Endothelial cell of umbilical vein (primary cell): Measurements from ENCODE around the gene GDF2. TPM values are rescaled to one million over a fixed set of nuclear protein-coding genes. Genes with fewer than 3 reads are reported as not detected.

Experiments
- BruUV-seq: library from RNA; stranded (reverse); fragments of 400-500 nt; replicated peaks from 2 replicates; lab custom pipeline; 2021; lab: Mats Ljungman, UMichigan
- CTCF ChIA-PET: fragments of 300-600, 350-600 bp; sonication (Branson Sonifier 250); formaldehyde crosslinking; loops from one replicate; lab custom pipeline; 2021; ENCODE audit warnings: antibody characterized with exemption, inconsistent platforms; lab: Charles Lee
- POLR2A ChIA-PET: fragments of 300-600, 350-600 bp; sonication (Branson Sonifier 250); formaldehyde crosslinking; loops from one replicate; lab custom pipeline; 2021; ENCODE audit warnings: antibody characterized with exemption, inconsistent platforms; lab: Charles Lee
- DNase-seq: peaks from one replicate; pipeline ENCODE4 v3.0.0-alpha.2; 2011; ENCODE audit warnings: low read depth, low spot score
- FAIRE-seq: peaks from 2 replicates; lab custom pipeline; 2011; peaks lifted over from hg19 to GRCh38; lab: Jason Lieb, UNC
- H2AFZ ChIP-seq: 2 replicates; pipeline ENCODE4 v1.6.0; 2012; ENCODE audit warnings: low read depth, low read length, control low read depth, inconsistent platforms
- H3K27ac ChIP-seq: 2 replicates; pipeline ENCODE4 v1.5.1; 2011; ENCODE audit warnings: low read depth, mild to moderate bottlenecking, control low read depth, low read length, moderate library complexity; ENCODE audit not compliant: insufficient read depth
- H3K27me3 ChIP-seq, 2 experiments: 2 replicates each; pipeline versions ENCODE4 v1.6.0 to v1.6.1; 2011; ENCODE audit warnings: low read length in 2 of 2, mixed read lengths in 1 of 2; ENCODE audit not compliant: control insufficient read depth in 2 of 2, insufficient read depth in 2 of 2
- H3K36me3 ChIP-seq, 2 experiments: 2 replicates in 1 of 2; 3 replicates in 1 of 2; pipeline ENCODE4 v1.5.1; 2011; ENCODE audit warnings: low read length in 2 of 2, mild to moderate bottlenecking in 1 of 2, moderate library complexity in 1 of 2; ENCODE audit not compliant: control insufficient read depth in 2 of 2, insufficient read depth in 2 of 2; ENCODE audit errors: extremely low read depth in 1 of 2
- H3K4me1 ChIP-seq: 3 replicates; pipeline ENCODE4 v1.5.1; 2011; ENCODE audit warnings: mild to moderate bottlenecking, low read length; ENCODE audit not compliant: control insufficient read depth, insufficient read depth; ENCODE audit errors: extremely low read depth
- H3K4me2 ChIP-seq: 2 replicates; pipeline ENCODE4 v1.6.1; 2011; ENCODE audit warnings: low read length, control low read depth, mixed read lengths; ENCODE audit not compliant: insufficient read depth
- H3K4me3 ChIP-seq, 3 experiments: fragments of 200-600 bp in 1 of 3; sonication (generic), shearing (Covaris generic) in 1 of 3; replicated peaks in 1 of 3; 2 replicates each; pipeline ENCODE4 v1.5.1; 2011 to 2016; ENCODE audit warnings: control low read depth in 3 of 3, low read length in 3 of 3, mild to moderate bottlenecking in 2 of 3, inconsistent platforms in 1 of 3, low read depth in 1 of 3, moderate library complexity in 1 of 3; ENCODE audit not compliant: insufficient read depth in 1 of 3
- H3K79me2 ChIP-seq: 2 replicates; pipeline ENCODE4 v1.6.0; 2012; ENCODE audit warnings: low read length, inconsistent platforms; ENCODE audit not compliant: control insufficient read depth, insufficient read depth
- H3K9ac ChIP-seq: replicated peaks from 2 replicates; pipeline ENCODE3; 2011; ENCODE audit warnings: low read length, control low read depth; ENCODE audit not compliant: insufficient read depth; ENCODE audit errors: extremely low read depth
- H3K9me1 ChIP-seq: replicated peaks from 3 replicates; pipeline ENCODE4 v1.6.0; 2011; ENCODE audit warnings: mild to moderate bottlenecking, low read length; ENCODE audit not compliant: control insufficient read depth, insufficient read depth; ENCODE audit errors: extremely low read depth
- H3K9me3 ChIP-seq: replicated peaks from 2 replicates; pipeline ENCODE4 v1.5.1; 2012; ENCODE audit warnings: low read length, inconsistent platforms; ENCODE audit not compliant: control insufficient read depth, insufficient read depth
- H4K20me1 ChIP-seq: replicated peaks from 2 replicates; pipeline ENCODE3; 2011; ENCODE audit warnings: mild to moderate bottlenecking, low read length; ENCODE audit not compliant: control insufficient read depth, insufficient read depth; ENCODE audit errors: extremely low read depth
- CTCF ChIP-seq, 2 donors: IDR thresholded peaks; 1 replicate in 1 of 2; 2 replicates in 1 of 2; pipeline ENCODE4 v1.5.1; 2011; ENCODE audit warnings: low read length in 2 of 2, mild to moderate bottlenecking in 2 of 2, moderate library complexity in 2 of 2, control low read depth in 1 of 2, inconsistent platforms in 1 of 2, low read depth in 1 of 2; ENCODE audit not compliant: insufficient read depth in 1 of 2; ENCODE audit errors: extremely low read depth in 1 of 2
- EZH2 ChIP-seq: IDR thresholded peaks from 2 replicates; pipeline ENCODE4 v1.6.1; 2012; ENCODE audit warnings: borderline replicate concordance, low read depth, mild to moderate bottlenecking, moderate library complexity, low read length, inconsistent platforms; ENCODE audit not compliant: severe bottlenecking
- FOS ChIP-seq: IDR thresholded peaks from 2 replicates; pipeline ENCODE4 v1.6.1; 2011; ENCODE audit warnings: mild to moderate bottlenecking, low read length, moderate library complexity, borderline replicate concordance; ENCODE audit not compliant: insufficient read depth
- GATA2 ChIP-seq: IDR thresholded peaks from 2 replicates; pipeline ENCODE4 v1.7.0; 2011; ENCODE audit warnings: low read depth, mild to moderate bottlenecking, moderate library complexity, mixed read lengths, low read length; ENCODE audit not compliant: insufficient read length, insufficient read depth
- JUN ChIP-seq: IDR thresholded peaks from 2 replicates; pipeline ENCODE4 v1.6.1; 2011; ENCODE audit warnings: borderline replicate concordance, low read depth; ENCODE audit not compliant: insufficient read length, insufficient read depth
- MAX ChIP-seq: IDR thresholded peaks from 2 replicates; pipeline ENCODE4 v1.6.1; 2011; ENCODE audit not compliant: insufficient read depth, insufficient read length
- MYC ChIP-seq: IDR thresholded peaks from one replicate; pipeline ENCODE4 v1.6.1; 2011; ENCODE audit warnings: mild to moderate bottlenecking, low read depth, low read length
- POLR2A ChIP-seq: IDR thresholded peaks from 2 replicates; pipeline ENCODE4 v1.6.1; 2012; ENCODE audit warnings: low read depth, mild to moderate bottlenecking, control low read depth, low read length
- POLR2AphosphoS5 ChIP-seq: IDR thresholded peaks from 2 replicates; pipeline ENCODE4 v1.6.1; 2012; ENCODE audit warnings: low read depth, mild to moderate bottlenecking, control low read depth, low read length, moderate library complexity; ENCODE audit not compliant: insufficient read depth
- dilution Hi-C: fragments of 300-500 bp; cut with MboI; formaldehyde crosslinking; loops from one replicate; pipeline ENCODE4 v1.15.0; 2019; ENCODE audit warnings: low sequenced_read_pairs; ENCODE audit not compliant: extremely low pct_ligation_motif_present
- intact Hi-C: fragments of 100-400 bp; cut with micrococcal nuclease; formaldehyde crosslinking; loops from one replicate; pipeline ENCODE4 v1.10.0; 2022
- polyA plus RNA-seq, 4 experiments: library from polyadenylated mRNA; depleted of rRNA in 3 of 4; stranded (reverse) in 3 of 4; unstranded in 1 of 4; fragments of >200 nt; gene quantifications; 2 replicates each; pipeline versions ENCODE4 v1.2.1 to v1.2.3, GENCODE V29; 2011 to 2012; ENCODE audit warnings: missing spikeins in 1 of 4
- total RNA-seq: library from RNA; stranded (reverse); gene quantifications from 2 replicates; pipeline ENCODE4 v1.2.3, GENCODE V29; 2021

GDF2 gene
- total and polyA plus RNA-seq, 2 donors (not counting 3 experiments of a cell fraction or from before 2014, with no cell fraction given): not detected

DNA sequence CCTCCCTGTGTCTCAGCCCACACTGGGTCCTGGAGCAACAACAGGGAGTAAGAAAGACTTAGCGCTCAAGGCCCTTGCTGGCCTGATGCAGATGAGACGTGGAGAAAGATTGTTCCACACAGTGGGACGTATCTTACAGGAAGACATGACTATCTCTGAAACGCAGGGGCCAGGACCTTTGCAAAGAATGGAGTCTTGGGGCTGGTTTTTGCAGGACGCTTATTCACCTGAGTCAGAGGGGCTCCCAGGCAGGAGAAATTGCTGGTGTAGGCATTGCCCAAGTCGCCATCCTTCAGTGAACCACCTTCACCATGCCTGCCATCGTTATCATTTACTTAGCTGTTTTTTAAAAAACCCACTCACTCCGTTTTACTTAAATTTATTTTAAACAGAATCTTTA lies 34.0 kb upstream of the GDF2 start:
- dilution Hi-C loops (no loop called here), intact Hi-C loops (no loop called here)
- H3K4me1 ChIP-seq: no peaks in the 10 kb centered on the region
- no peak for FAIRE-seq
- H3K4me2 ChIP-seq: no peak overlapping the region
- CTCF ChIA-PET: interaction anchor here (1.3 to 1.4 kb wide), 2 partner anchors 9 to 24 kb away, joined by 3 to 4 read pairs; no protein-coding TSS in a partner anchor
- no peaks in the 10 kb centered on the region for H3K79me2 ChIP-seq
- no peaks in the 10 kb centered on the region for H3K27me3 ChIP-seq
- H3K27ac ChIP-seq: no peak overlapping the region
- TF ChIP-seq FOS (no peak), EZH2 (no peak), POLR2AphosphoS5 (no peak), MYC (no peak), GATA2 (no peak), MAX (no peak), JUN (no peak), POLR2A (no peak)
- H3K36me3 ChIP-seq: no peaks in the 10 kb centered on the region
- H3K9ac ChIP-seq: no peak overlapping the region
- no peaks in the 10 kb centered on the region for H4K20me1 ChIP-seq
- no peak for DNase-seq
- POLR2A ChIA-PET: no interaction called here
- H3K9me3 ChIP-seq: no peaks in the 10 kb centered on the region
- no peak overlapping the region for H3K4me3 ChIP-seq
- no TSS peak for BruUV-seq
- H2AFZ ChIP-seq: no peak overlapping the region
- no peaks in the 10 kb centered on the region for H3K9me1 ChIP-seq

DNA sequence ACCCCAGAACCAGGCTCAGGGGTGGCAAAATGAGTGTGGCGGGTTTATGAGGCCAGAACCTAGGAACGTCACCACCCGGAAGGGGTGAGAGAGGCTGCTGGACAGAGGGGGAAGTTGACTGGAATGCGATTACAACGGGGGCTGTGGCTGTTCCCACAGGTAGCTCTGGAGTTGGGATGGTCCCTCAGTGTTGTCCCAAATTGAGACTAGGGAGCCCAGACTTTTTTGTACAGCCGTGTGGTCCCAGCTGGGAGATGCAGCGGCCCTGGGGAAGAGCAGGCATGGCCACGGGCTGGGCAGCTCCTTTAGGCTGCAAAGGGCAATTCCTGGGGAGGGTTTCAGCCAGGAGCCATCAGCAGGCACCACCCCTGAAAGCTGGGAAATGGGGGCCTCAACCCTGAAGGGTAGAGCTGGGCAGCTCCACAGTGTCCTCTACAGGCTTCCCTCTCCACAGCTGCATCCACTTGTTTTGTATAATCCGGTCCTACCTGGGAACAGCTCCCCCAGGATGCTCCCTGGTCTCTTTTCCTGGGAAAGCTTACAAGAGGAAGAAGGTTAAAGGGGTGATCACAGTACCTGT lies 33.2 kb upstream of the GDF2 start:
- H2AFZ ChIP-seq: no peak overlapping the region
- BruUV-seq: no TSS peak
- H3K9ac ChIP-seq: no peak overlapping the region
- ChIA-PET CTCF (interaction anchor here (1.3 to 1.4 kb wide), 2 partner anchors 10 to 23 kb away, joined by 3 to 4 read pairs; no protein-coding TSS in a partner anchor), POLR2A (no interaction called here)
- H4K20me1 ChIP-seq: no peaks in the 10 kb centered on the region
- H3K4me2 ChIP-seq: no peak overlapping the region
- H3K9me3 ChIP-seq: no peaks in the 10 kb centered on the region
- H3K4me3 ChIP-seq: no peak overlapping the region
- H3K27ac ChIP-seq: no peak overlapping the region
- no peaks in the 10 kb centered on the region for H3K9me1 ChIP-seq
- intact Hi-C loops: no loop called here
- no peak for TF ChIP-seq MAX
- no peak for TF ChIP-seq POLR2AphosphoS5
- no peak for TF ChIP-seq POLR2A
- TF ChIP-seq MYC: no peak
- no peak for TF ChIP-seq FOS
- TF ChIP-seq CTCF (IDR thresholded peaks at IDR 0.05; ENCODE audit: extremely low read depth in 1 of 2, insufficient read depth in 1 of 2, low read depth in 1 of 2, low read length in 2 of 2): no peak
- TF ChIP-seq GATA2: no peak
- TF ChIP-seq JUN: no peak
- TF ChIP-seq EZH2: no peak
- DNase-seq (no peak), FAIRE-seq (no peak)
- dilution Hi-C loops: no loop called here
- H3K27me3 ChIP-seq: no peaks in the 10 kb centered on the region
- no peaks in the 10 kb centered on the region for H3K79me2 ChIP-seq
- H3K36me3 ChIP-seq: no peaks in the 10 kb centered on the region
- H3K4me1 ChIP-seq: no peaks in the 10 kb centered on the region
